ENCODE data around the gene ZFYVE26. TPM values are rescaled to one million over a fixed set of nuclear protein-coding genes. Genes with fewer than 3 reads are reported as not detected.
"Not testable (repeated sequence)": the region's sequence is repeated elsewhere in the genome, so short reads cannot be mapped to it uniquely, and the experiment has no call there.

Gene ZFYVE26
- 27.6 TPM for total RNA-seq

GRCh38 chr14:67816326-67817002 is at the start of gene ZFYVE26:
Gene ZFYVE26, minus strand, starts transcription at chr14:67816590. Its CDS starts 627 bp downstream, at chr14:67815963.
- DNase-seq = peak; percentile 97

GRCh38 chr14:67863223-67863622 is 46.8 kb upstream of the ZFYVE26 start:
- no peak for DNase-seq

- no peak for DNase-seq
These were observed 42.9 kb upstream of the ZFYVE26 start for GRCh38 chr14:67859169-67859749.

GRCh38 chr14:67857778-67858350 is 41.5 kb upstream of the ZFYVE26 start:
- no peak for DNase-seq

GRCh38 chr14:67856827-67857226 is 40.4 kb upstream of the ZFYVE26 start:
- no peak for DNase-seq

GRCh38 chr14:67853715-67854114 is 37.3 kb upstream of the ZFYVE26 start:
- no peak for DNase-seq

GRCh38 chr14:67852926-67853604 is 36.7 kb upstream of the ZFYVE26 start:
- DNase-seq = no peak

- DNase-seq = no peak
These were observed 35.5 kb upstream of the ZFYVE26 start for GRCh38 chr14:67851785-67852410.

GRCh38 chr14:67850066-67850830 is 33.9 kb upstream of the ZFYVE26 start:
- DNase-seq = no peak

GRCh38 chr14:67846029-67846610 is 29.7 kb upstream of the ZFYVE26 start:
- no peak for DNase-seq

- peak; percentile 53 for DNase-seq
These were observed 20.7 kb upstream of the ZFYVE26 start for GRCh38 chr14:67837011-67837624.

- no peak for DNase-seq
These were observed 19.2 kb upstream of the ZFYVE26 start for GRCh38 chr14:67835596-67835995.

- no peak for DNase-seq
These were observed 17.0 kb upstream of the ZFYVE26 start for GRCh38 chr14:67833403-67833802.

- no peak for DNase-seq
These were observed 14.7 kb upstream of the ZFYVE26 start for GRCh38 chr14:67831113-67831512.

- DNase-seq = no peak
These were observed 4.7 kb upstream of the ZFYVE26 start for GRCh38 chr14:67821121-67821520.

- DNase-seq = peak; percentile 50
These were observed 4.1 kb upstream of the ZFYVE26 start for GRCh38 chr14:67820428-67820971.

- peak; percentile 91 for DNase-seq
These were observed 3.4 kb upstream of the ZFYVE26 start, which contains the start of gene RAD51B for GRCh38 chr14:67819563-67820421. Gene RAD51B, plus strand, starts transcription at chr14:67819779.

- not testable (repeated sequence) for DNase-seq
These were observed 2.1 kb upstream of the ZFYVE26 start for GRCh38 chr14:67818476-67818875.

GRCh38 chr14:67817750-67818438 is 1.5 kb upstream of the ZFYVE26 start:
- no peak for DNase-seq

Measured in skin of body (tissue), 2 donors.